Stimulated activated CD8-positive, alpha-beta memory T cell treated with anti-CD3 and anti-CD28 coated beads, Interleukin-7, amount 100 ng/mL, for 24 hours (primary cell): Measurements from ENCODE around the gene ENC1.
A peak's percentile ranks its signal among the peaks of the same experiment; 100 is the strongest.

Experiments used
- DNase-seq: peaks from one replicate; pipeline ENCODE4 v3.0.0-alpha.2; 2020; ENCODE audit warnings: low read depth

Gene ENC1

GRCh38 chr5:74608736-74609601 lies 31.6 kb downstream of the ENC1 start:
- no peak for DNase-seq

GRCh38 chr5:74605759-74606158 lies 34.8 kb downstream of the ENC1 start:
- no peak for DNase-seq

- DNase-seq: no peak
Measured at GRCh38 chr5:74603376-74603775, 37.2 kb downstream of the ENC1 start.

- DNase-seq: no peak
Measured at GRCh38 chr5:74599148-74599547, 41.4 kb downstream of the ENC1 start.

DNA sequence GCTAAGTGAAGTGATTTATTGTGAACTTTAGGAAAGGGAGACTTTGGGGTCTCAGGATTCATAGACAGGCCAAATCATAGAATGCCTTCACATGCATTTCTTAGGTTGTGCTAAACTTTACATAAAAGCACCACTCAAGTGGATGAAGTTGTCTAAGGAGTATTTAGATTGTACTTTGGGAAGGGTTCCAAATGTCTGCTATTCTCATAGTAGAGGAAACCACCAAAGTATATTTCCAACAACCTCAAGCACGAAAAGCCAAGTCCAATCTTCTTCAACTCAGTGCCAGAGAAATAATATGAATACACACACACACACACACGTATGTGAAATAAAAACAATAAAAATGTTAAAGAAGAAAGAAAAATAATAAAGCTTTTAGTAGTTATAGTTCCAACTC lies 41.8 kb downstream of the ENC1 start:
- DNase-seq: no peak

DNA sequence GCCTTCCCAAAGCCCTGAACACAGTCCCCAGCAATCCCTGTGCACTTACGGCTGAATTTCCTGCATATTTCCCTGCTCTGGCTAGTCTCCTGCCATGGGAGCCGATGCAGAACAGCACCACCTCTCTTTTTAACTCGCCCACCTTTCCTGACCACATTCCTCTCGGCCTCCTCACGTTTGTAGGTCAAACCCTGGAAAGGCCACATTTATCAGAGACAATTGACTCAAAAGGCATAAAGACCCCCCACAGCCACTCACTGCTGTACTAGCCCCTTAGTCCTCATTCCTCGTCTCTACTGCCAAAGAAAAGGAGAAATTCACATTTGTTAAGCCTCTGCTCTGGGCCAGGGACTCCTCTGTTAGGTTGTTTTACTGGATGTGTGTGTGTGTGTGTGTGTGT lies 43.6 kb downstream of the ENC1 start:
- no peak for DNase-seq

DNA sequence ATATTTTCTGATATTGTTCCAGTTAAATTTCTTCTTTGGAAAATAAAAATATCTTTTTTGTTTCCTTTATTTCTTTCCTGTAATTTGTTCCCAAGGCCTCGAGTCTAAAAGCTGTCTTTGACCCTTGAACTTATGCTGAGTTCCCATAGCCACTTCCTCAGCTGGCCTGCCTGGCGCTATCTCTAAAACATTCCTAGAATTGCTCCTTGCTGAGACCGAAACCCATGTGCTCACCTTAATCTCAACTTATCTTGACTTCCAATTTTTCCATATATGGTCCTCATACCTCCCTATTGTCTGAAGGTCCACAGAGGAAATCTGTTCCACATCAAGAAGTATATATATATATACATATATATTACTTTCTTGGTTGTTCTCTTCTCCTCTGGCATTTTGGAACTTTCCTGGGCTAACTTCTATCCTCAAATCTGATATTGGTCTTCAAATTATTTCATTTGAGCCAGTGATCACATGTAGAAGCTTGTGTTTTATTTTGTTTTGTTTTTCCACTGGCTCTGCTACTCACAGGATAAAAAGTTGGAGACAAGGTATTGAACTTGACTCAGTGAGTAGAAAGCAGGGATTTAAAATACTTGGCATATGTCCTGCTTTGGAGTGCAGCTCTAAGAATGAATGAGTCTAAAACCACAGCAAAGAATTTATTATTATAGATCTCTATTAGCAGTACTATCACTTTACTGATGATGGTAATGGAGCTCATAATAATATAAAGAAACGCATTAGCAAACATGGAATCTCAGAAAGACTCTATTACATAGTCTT lies 45.2 kb downstream of the ENC1 start:
- no peak for DNase-seq

- DNase-seq: no peak
Measured at GRCh38 chr5:74594137-74595040, 46.1 kb downstream of the ENC1 start.

DNA sequence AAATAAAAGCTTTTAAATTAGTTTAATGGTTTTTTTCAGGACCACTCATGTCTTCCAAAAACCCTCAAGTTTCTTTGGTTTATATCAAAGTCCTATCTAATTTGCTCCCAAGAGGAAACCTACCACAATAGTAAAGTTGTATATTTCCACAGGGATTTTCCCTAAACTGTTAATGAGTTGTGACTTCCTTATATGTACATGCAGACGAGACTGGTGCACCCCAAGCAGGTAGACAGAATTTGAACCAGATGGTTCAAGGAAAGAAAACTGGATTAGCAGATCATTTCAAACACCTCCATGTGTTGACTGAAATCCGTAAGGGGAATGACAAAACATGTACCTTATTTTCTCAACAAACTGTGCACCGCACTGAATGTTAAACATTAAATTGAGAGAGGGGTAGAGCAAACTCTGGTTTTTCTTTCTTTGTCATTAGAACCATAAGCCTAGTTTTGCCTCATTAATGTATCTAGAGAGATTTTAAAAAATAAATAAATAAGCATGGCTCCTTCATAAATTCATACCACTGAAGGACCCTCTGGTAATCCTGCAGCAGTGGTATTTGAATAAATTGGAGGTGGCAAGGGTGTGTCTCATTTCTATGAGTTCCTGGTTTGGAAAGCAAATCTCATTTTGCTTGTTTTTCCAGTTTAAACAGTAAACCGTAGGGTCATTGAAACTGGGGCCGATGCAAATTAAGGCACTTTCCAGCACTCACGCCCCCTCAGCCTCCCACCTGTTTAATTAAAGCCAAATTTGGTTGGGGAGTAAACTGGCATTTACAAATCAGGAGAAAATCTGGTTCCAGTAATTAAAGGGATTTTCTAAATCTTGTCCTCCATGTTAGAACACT lies 51.1 kb downstream of the ENC1 start:
- no peak for DNase-seq

GRCh38 chr5:74588415-74588814 lies 52.1 kb downstream of the ENC1 start:
- no peak for DNase-seq

GRCh38 chr5:74587890-74588289 lies 52.6 kb downstream of the ENC1 start:
- no peak for DNase-seq

DNA sequence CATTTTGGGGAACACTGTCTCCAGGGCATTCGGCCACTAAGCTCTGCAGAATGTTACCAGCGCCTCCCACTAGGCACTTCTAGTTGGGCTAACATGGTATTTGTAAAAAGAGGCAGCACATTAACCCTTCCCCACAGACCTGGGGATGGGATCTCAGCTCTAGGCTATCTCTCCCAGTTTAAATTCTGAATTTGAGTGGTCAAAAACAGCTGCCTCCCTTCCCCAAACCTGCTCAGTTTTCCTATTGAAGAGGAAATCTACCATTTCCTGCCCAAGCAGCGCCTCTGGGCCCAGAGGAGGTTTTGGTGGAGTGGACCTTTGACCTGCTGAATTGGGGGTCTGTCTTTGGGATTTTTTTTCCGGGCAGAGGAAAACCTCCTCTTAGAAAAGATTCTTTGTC lies 53.2 kb downstream of the ENC1 start:
- DNase-seq: no peak

DNA sequence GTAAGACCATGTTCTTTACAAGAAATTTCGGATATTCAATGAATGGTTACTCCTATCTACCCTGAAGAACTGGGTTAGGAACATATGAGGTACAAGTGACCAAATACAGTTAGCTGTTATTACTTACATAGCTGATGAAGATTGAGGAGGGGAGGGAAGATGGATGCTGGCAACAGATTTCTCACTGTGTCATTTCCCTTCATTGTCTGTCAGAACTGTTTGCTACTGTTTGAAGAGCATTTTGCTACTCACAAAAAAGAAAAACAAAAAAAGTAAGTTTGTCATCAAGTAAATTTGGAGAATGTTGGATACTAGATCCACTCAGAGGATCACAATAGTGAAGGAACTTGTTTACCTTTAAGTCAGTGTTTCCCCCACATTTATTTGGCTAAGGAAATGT lies 53.7 kb downstream of the ENC1 start:
- DNase-seq: no peak

DNA sequence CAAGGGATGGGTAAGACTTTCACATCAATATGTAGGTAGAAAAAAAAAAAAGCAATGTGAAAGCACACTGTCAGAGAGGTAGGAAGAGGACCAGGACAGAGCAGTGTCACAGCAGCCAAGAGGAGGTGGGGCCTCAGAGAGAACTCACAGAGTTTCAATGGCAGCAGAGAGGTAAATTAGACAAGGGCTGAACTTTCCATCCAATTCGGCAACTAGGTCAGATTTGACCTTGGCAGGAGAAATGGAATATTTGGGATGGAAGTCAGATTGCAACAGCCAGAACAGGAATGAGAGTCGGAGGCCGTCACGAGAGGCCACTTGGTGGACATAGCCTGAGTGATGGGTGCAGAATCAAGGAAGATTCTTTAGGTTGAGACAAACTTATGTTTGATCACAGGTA lies 57.7 kb downstream of the ENC1 start:
- no peak for DNase-seq

- DNase-seq: no peak
Measured at GRCh38 chr5:74581988-74582365, 58.6 kb downstream of the ENC1 start.

DNA sequence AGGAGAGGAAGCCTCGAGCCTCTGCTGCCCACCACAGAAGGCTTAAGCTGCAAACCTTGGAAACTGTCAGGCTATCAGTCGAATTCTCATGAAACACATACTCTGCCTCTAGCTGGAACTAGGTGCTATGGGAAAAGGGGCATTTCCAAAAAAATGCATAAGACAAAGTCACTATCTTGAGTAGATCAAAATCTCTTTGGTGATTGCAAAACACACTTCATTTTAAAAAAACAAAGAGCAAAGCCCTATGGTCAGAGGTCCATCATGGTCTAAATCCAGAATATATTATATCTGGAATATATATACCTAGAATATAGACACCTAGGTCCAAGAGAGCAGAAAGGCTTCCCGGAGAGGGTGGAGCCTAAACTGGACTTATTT lies 59.8 kb downstream of the ENC1 start:
- no peak for DNase-seq

DNA sequence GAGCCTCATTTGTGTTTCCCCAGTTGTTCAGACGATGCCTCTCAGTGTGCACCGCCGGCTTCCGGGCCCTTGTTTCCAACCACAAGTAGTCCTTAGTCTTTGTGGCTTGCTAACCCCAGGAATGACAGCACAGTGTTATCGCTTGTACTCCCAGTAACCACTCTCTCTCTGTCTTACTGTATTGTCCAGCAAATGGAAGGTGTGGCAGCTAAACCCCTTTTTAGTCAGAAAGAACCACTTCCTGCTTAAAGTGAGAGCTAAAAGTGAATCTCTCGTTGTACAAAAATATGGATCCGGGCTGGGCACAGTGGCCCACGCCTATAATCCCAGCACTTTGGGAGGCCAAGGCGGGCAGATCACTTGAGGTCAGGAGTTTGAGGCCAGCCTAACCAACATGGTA lies 61.3 kb downstream of the ENC1 start:
- DNase-seq: peak; percentile 21

DNA sequence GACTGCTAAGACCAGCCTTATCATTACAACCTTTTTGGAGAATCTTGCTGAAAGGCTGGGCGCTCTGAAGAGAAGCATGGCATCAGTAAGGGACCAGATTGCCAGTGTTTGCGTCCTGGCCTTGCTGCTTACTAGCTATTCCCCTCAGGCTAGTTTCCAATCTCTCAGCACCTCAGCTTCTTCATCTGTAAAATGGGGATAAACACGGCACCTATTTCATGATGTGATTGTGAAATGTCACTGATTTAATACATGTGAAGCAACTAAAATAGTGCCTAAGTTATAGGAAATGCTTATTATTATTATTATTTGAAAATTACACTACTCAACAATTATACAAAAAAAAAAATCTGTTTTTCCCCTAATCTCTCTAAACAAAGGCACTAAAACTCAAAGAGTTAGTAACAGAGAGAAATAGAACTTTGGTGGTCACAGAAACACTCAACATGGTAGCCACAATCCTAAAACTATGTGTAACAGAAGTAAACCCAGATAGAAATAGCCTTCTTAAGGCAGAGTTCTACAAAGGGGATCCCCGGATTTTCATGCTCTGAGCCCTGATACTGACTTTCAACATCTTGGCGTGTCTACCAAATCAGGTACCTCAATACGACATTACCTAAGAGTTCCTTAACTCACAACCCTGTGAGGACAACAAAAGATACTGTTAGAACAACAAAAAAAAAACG lies 62.0 kb downstream of the ENC1 start:
- no peak for DNase-seq
